Astrocyte (in vitro differentiated cells and primary cell): ENCODE measurements around the gene KIF1B. TPM values are rescaled to one million over a fixed set of nuclear protein-coding genes. Genes with fewer than 3 reads are reported as not detected.
A peak's percentile ranks its signal among the peaks of the same experiment; 100 is the strongest.

Experiments used
- DNase-seq: peaks from one replicate; pipeline ENCODE4 v3.0.0-alpha.2; 2010; ENCODE audit warnings: low read depth
- FAIRE-seq: peaks from 2 replicates; lab custom pipeline; 2011; peaks lifted over from hg19 to GRCh38; lab: Jason Lieb, UNC
- H2AFZ ChIP-seq: 2 replicates; pipeline ENCODE4 v1.6.0; 2012; ENCODE audit warnings: low read depth, low read length, inconsistent platforms
- H3K27ac ChIP-seq: 2 replicates; pipeline ENCODE4 v1.5.1; 2011; ENCODE audit warnings: low read depth, low read length, inconsistent platforms
- H3K27me3 ChIP-seq: 2 replicates; pipeline ENCODE4 v1.6.0; 2011; ENCODE audit warnings: low read length, inconsistent platforms; ENCODE audit not compliant: insufficient read depth
- H3K36me3 ChIP-seq: 2 replicates; pipeline ENCODE4 v1.5.1; 2011; ENCODE audit warnings: low read length, inconsistent platforms; ENCODE audit not compliant: insufficient read depth
- H3K4me1 ChIP-seq: 2 replicates; pipeline ENCODE4 v1.5.1; 2011; ENCODE audit warnings: low read length, inconsistent platforms; ENCODE audit not compliant: insufficient read depth
- H3K4me2 ChIP-seq: 2 replicates; pipeline ENCODE4 v1.6.0; 2012; ENCODE audit warnings: low read length, inconsistent platforms
- H3K4me3 ChIP-seq: 2 replicates; pipeline ENCODE4 v1.5.1; 2011; ENCODE audit warnings: low read depth, mild to moderate bottlenecking, low read length, inconsistent platforms; ENCODE audit not compliant: insufficient read depth
- H3K79me2 ChIP-seq: 2 replicates; pipeline ENCODE4 v1.6.0; 2012; ENCODE audit warnings: mild to moderate bottlenecking, low read length, inconsistent platforms; ENCODE audit not compliant: insufficient read depth
- H3K9ac ChIP-seq: 2 replicates; pipeline ENCODE4 v1.6.0; 2012; ENCODE audit warnings: mild to moderate bottlenecking, low read length, inconsistent platforms
- H3K9me3 ChIP-seq: 2 replicates; pipeline ENCODE4 v1.5.1; 2012; ENCODE audit warnings: low read depth, mild to moderate bottlenecking, low read length, inconsistent platforms; ENCODE audit not compliant: insufficient read depth
- H4K20me1 ChIP-seq: 2 replicates; pipeline ENCODE4 v1.6.0; 2012; ENCODE audit warnings: low read length, inconsistent platforms; ENCODE audit not compliant: insufficient read depth
- H3K27ac Mint-ChIP-seq: one replicate; pipeline ENCODE4 v1.8.0; 2021; ENCODE audit warnings: mild to moderate bottlenecking, mixed read lengths; ENCODE audit not compliant: unreplicated experiment
- H3K27me3 Mint-ChIP-seq: one replicate; pipeline ENCODE4 v1.8.0; 2021; ENCODE audit warnings: low read depth, mixed read lengths; ENCODE audit not compliant: unreplicated experiment
- H3K36me3 Mint-ChIP-seq: one replicate; pipeline ENCODE4 v1.8.0; 2021; ENCODE audit warnings: low read depth, mixed read lengths; ENCODE audit not compliant: unreplicated experiment
- H3K4me1 Mint-ChIP-seq: one replicate; pipeline ENCODE4 v1.8.0; 2021; ENCODE audit warnings: low read depth, mixed read lengths; ENCODE audit not compliant: unreplicated experiment
- H3K4me3 Mint-ChIP-seq: one replicate; pipeline ENCODE4 v1.8.0; 2021; ENCODE audit warnings: mild to moderate bottlenecking, moderate library complexity, mixed read lengths; ENCODE audit not compliant: unreplicated experiment
- H3K9me3 Mint-ChIP-seq: one replicate; pipeline ENCODE4 v1.8.0; 2021; ENCODE audit warnings: mild to moderate bottlenecking, mixed read lengths; ENCODE audit not compliant: unreplicated experiment
- EZH2 ChIP-seq: IDR thresholded peaks from 2 replicates; pipeline ENCODE4 v1.6.1; 2012; ENCODE audit warnings: mild to moderate bottlenecking, low read length, inconsistent platforms; ENCODE audit not compliant: insufficient read depth
- total RNA-seq: library from RNA; stranded (reverse); gene quantifications from 2 replicates; pipeline ENCODE4 v1.2.1, GENCODE V29; 2021
- TF ChIP-seq, protein P1 (sequence below): IDR thresholded peaks from 2 replicates; pipeline ENCODE4 v1.5.1; 2011; ENCODE audit warnings: low read depth, mild to moderate bottlenecking, inconsistent platforms, low read length, moderate library complexity; ENCODE audit not compliant: insufficient read depth

The KIF1B gene
- total RNA-seq, 1 donor from 2014 or later = 75.9 TPM

DNA sequence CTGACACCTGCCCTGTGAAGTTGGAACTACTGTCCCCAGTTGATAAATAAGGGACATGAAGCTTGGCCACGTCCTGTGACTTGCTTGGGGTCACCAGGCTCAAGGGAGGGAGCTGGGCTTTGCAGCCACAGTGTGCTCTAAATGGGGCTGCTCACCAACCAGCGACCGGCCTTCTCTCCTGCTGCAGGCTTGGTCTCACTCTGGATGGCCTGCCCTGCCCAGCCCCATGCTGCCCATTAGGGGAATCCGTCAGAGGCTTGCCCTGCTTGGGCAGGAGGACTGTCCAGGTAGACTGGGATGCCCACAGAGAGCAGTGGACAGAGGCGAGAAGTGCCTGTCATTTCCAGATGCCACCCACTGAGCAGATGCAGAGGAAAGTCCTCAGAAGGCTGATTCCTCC is 218.6 kb downstream of the KIF1B start:
- H3K9ac ChIP-seq = no peak overlapping the region
- H3K36me3 Mint-ChIP-seq = no peaks in the 10 kb centered on the region
- no peaks in the 10 kb centered on the region for H4K20me1 ChIP-seq
- H3K36me3 ChIP-seq = no peaks in the 10 kb centered on the region
- H3K9me3 ChIP-seq = no peaks in the 10 kb centered on the region
- peaks cover 12% of the 10 kb centered on the region for H3K4me1 ChIP-seq
- H3K4me2 ChIP-seq = no peak overlapping the region
- no peaks in the 10 kb centered on the region for H3K27me3 Mint-ChIP-seq
- H3K27me3 ChIP-seq = no peaks in the 10 kb centered on the region
- FAIRE-seq = no peak
- DNase-seq = no peak
- H3K9me3 Mint-ChIP-seq = no peaks in the 10 kb centered on the region
- H3K4me3 Mint-ChIP-seq = no peak overlapping the region
- H3K27ac Mint-ChIP-seq = no peak overlapping the region
- H3K27ac ChIP-seq = no peak overlapping the region
- H3K4me1 Mint-ChIP-seq = no peaks in the 10 kb centered on the region
- H2AFZ ChIP-seq = no peak overlapping the region
- peaks cover 13% of the 10 kb centered on the region for H3K79me2 ChIP-seq
- TF ChIP-seq EZH2 = no peak
- TF ChIP-seq, protein P1, sequence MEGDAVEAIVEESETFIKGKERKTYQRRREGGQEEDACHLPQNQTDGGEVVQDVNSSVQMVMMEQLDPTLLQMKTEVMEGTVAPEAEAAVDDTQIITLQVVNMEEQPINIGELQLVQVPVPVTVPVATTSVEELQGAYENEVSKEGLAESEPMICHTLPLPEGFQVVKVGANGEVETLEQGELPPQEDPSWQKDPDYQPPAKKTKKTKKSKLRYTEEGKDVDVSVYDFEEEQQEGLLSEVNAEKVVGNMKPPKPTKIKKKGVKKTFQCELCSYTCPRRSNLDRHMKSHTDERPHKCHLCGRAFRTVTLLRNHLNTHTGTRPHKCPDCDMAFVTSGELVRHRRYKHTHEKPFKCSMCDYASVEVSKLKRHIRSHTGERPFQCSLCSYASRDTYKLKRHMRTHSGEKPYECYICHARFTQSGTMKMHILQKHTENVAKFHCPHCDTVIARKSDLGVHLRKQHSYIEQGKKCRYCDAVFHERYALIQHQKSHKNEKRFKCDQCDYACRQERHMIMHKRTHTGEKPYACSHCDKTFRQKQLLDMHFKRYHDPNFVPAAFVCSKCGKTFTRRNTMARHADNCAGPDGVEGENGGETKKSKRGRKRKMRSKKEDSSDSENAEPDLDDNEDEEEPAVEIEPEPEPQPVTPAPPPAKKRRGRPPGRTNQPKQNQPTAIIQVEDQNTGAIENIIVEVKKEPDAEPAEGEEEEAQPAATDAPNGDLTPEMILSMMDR = no peak
- no peak overlapping the region for H3K4me3 ChIP-seq

DNA sequence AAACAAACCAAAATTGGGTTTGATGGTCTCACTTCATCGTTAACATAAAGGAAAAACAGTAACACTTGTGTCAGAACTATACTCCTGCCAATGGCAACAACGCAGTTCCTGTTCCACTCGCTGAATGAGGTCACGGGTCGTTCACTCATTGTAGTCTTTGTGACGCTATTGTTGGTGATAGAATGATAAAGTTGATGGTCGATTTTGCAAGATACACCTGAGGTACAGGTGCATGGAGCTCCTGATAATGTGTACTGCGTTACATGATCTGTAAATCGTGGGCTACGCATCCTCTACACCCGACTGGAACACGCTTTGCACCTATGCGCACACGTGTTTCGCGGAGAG is 219.5 kb downstream of the KIF1B start:
- Histone ChIP-seq H3K4me1 (peaks cover 12% of the 10 kb centered on the region), H3K79me2 (peaks cover 13% of the 10 kb centered on the region), H3K4me2 (peak overlapping the region; percentile 95), H3K9me3 (no peaks in the 10 kb centered on the region), H3K36me3 (no peaks in the 10 kb centered on the region), H3K27me3 (no peaks in the 10 kb centered on the region), H2AFZ (peak overlapping the region; percentile 88), H4K20me1 (no peaks in the 10 kb centered on the region), H3K4me3 (peak overlapping the region; percentile 80), H3K9ac (peak overlapping the region; percentile 86), H3K27ac (no peak overlapping the region)
- no peaks in the 10 kb centered on the region for H3K9me3 Mint-ChIP-seq
- H3K36me3 Mint-ChIP-seq = no peaks in the 10 kb centered on the region
- DNase-seq (peak; percentile 4), FAIRE-seq (no peak)
- H3K4me3 Mint-ChIP-seq = peak overlapping the region; percentile 86
- H3K27ac Mint-ChIP-seq = no peak overlapping the region
- no peak for TF ChIP-seq EZH2
- TF ChIP-seq, protein P1 = no peak
- H3K4me1 Mint-ChIP-seq = no peaks in the 10 kb centered on the region
- H3K27me3 Mint-ChIP-seq = no peaks in the 10 kb centered on the region

DNA sequence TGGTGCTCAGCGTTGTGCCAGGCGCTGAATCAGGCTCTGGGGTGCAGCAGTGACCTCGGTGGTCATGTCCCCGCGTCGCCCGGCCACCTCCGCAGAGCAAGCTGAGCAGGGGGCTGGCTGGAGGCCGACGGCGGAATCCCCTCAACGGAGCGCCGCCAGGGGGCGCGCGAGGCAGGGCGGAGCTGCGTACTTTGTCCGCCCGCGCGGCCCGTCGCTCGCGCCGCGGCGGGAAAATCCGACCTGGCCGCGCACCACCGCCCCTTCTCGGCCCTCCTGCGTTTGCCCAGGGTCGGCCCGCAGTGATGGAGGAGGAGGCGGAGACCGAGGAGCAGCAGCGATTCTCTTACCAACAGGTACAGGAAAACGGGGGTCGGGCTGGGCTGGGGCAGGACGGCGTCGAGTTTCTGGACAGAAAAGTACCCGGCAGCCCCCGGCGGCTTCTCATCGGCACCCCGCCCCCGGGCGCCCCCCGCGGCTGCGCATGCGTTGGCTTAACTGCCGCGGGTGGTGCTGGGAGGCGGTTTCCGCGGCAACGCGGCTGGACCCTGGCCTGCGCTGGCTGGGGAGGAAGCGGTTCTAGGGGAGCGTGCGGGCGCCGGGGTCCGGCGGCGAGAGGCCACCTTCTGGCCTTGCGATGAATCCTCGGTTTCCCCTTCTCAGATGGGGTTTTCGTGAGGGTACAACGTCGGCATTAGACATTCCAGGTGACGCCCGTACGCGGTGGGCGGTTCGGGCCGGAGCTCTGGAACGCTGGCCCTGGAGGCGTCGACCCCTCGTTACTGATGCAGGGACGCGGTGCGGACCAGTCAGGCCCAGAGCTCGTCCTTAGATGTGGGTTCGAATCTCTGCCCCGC is 220.1 kb downstream of the KIF1B start, which contains the start of gene CENPS:
Gene CENPS, plus strand, starts transcription at position 218 of the 854 bp plus-strand sequence. Its CDS starts 85 bp downstream, at position 303.
- Mint-ChIP-seq H3K9me3 (no peaks in the 10 kb centered on the region), H3K36me3 (no peaks in the 10 kb centered on the region), H3K4me3 (peak within 1 kb of the TSS; percentile 86), H3K4me1 (no peaks in the 10 kb centered on the region), H3K27ac (peak within 1 kb of the TSS; percentile 21), H3K27me3 (no peaks in the 10 kb centered on the region)
- peak; percentile 65 for DNase-seq
- Histone ChIP-seq H2AFZ (peak within 1 kb of the TSS; percentile 88), H3K9ac (peak within 1 kb of the TSS; percentile 86), H3K4me3 (peak within 1 kb of the TSS; percentile 80), H3K36me3 (no peaks in the 10 kb centered on the region), H3K4me1 (peaks cover 12% of the 10 kb centered on the region), H3K27me3 (no peaks in the 10 kb centered on the region), H4K20me1 (no peaks in the 10 kb centered on the region), H3K9me3 (no peaks in the 10 kb centered on the region), H3K27ac (peak within 1 kb of the TSS; percentile 73), H3K4me2 (peak within 1 kb of the TSS; percentile 95), H3K79me2 (peaks cover 13% of the 10 kb centered on the region)
- TF ChIP-seq, protein P1 = peak; percentile 60
- TF ChIP-seq EZH2 = no peak
- FAIRE-seq = no peak
